Spleen (tissue), 11 donors: ENCODE data around the gene MSH3. TPM values are rescaled to one million over a fixed set of nuclear protein-coding genes. Genes with fewer than 3 reads are reported as not detected.

Source experiments
- DNase-seq: peaks from one replicate; pipeline ENCODE4 v3.0.0-alpha.2; 2020
- H3K27ac ChIP-seq, 8 donors: fragments of 200-600 bp; sonication (generic) in 7 of 8; 1 replicate in 4 of 8; 2 replicates in 4 of 8; pipeline versions ENCODE4 v1.5.0 to v1.8.0; 2016 to 2021; ENCODE audit warnings: inconsistent platforms in 4 of 8, mild to moderate bottlenecking in 4 of 8, moderate library complexity in 1 of 8
- H3K27me3 ChIP-seq, 7 donors: fragments of 200-600 bp; sonication (generic) in 6 of 7; replicated peaks in 1 of 7; 1 replicate in 4 of 7; 2 replicates in 3 of 7; pipeline versions ENCODE4 v1.5.0 to v1.8.0; 2016 to 2021; ENCODE audit warnings: inconsistent platforms in 3 of 7, mild to moderate bottlenecking in 1 of 7
- H3K36me3 ChIP-seq, 6 donors: fragments of 200-600 bp; sonication (generic) in 5 of 6; 1 replicate in 4 of 6; 2 replicates in 2 of 6; pipeline versions ENCODE4 v1.5.0 to v1.8.0; 2016 to 2021; ENCODE audit warnings: inconsistent platforms in 2 of 6
- H3K4me1 ChIP-seq, 6 donors: fragments of 200-600 bp; sonication (generic) in 5 of 6; 1 replicate in 3 of 6; 2 replicates in 3 of 6; pipeline versions ENCODE4 v1.5.0 to v1.8.0; 2016 to 2021; ENCODE audit warnings: inconsistent platforms in 3 of 6
- H3K4me3 ChIP-seq, 8 donors: fragments of 200-600 bp; sonication (generic) in 7 of 8; 1 replicate in 4 of 8; 2 replicates in 4 of 8; pipeline versions ENCODE4 v1.5.0 to v1.8.0; 2016 to 2021; ENCODE audit warnings: inconsistent platforms in 4 of 8, mild to moderate bottlenecking in 4 of 8, moderate library complexity in 2 of 8
- H3K9me3 ChIP-seq, 8 donors: fragments of 200-600 bp; sonication (generic) in 7 of 8; 1 replicate in 4 of 8; 2 replicates in 4 of 8; pipeline versions ENCODE4 v1.5.0 to v1.8.0; 2016 to 2021; ENCODE audit warnings: inconsistent platforms in 4 of 8
- POLR2A ChIP-seq, 3 donors: fragments of 450-650 bp; IDR thresholded peaks; one replicate each; pipeline ENCODE4 v1.5.1; 2017; ENCODE audit warnings: antibody characterized with exemption in 3 of 3, mild to moderate bottlenecking in 1 of 3
- POLR2AphosphoS5 ChIP-seq, 3 donors: sonication (generic); formaldehyde crosslinking; IDR thresholded peaks; one replicate each; pipeline ENCODE4 v1.5.1; 2017; ENCODE audit warnings: antibody characterized with exemption in 3 of 3
- WGBS, 5 donors: extraction: QIAGEN DNeasy Blood & Tissue Kit in 3 of 5; methylation state at CpG; one replicate each; pipeline versions ENCODE4 v1.1.5 to v1.1.7; 2013 to 2018; 5-methylcytosine and 5-hydroxymethylcytosine counted together
- intact Hi-C: fragments of 100-400 bp; cut with DNase I; formaldehyde crosslinking; loops from one replicate; pipeline ENCODE4 v1.15.0; 2023; ENCODE audit warnings: low total_unique reads
- polyA plus RNA-seq, 3 donors: library from polyadenylated mRNA; stranded (reverse); fragments of 200-250 nt; gene quantifications; one replicate each; pipeline ENCODE4 v1.2.1, GENCODE V29; 2013
- total RNA-seq, 7 donors: library from RNA; depleted of rRNA in 3 of 7; stranded (reverse); fragments of >200 nt in 3 of 7; fragmentation: NEBNext Ultra II Directional in 4 of 7; extraction: Animal tissue kit (Norgen Biotek cat#: 25700) in 4 of 7; gene quantifications; one replicate each; pipeline versions ENCODE4 v1.1.0 to v1.2.1, GENCODE V29; 2016 to 2021
- TF ChIP-seq, protein P1 (sequence below), 11 experiments: fragments of 200-600 bp in 7 of 11; fragments of 450-650 bp in 4 of 11; sonication (generic) in 4 of 11; IDR thresholded peaks in 8 of 11; conservative IDR thresholded peaks in 3 of 11; 1 replicate in 7 of 11; 2 replicates in 4 of 11; pipeline versions ENCODE4 v1.4.0 to v1.8.0; 2016 to 2021; ENCODE audit warnings: antibody characterized with exemption in 11 of 11, inconsistent platforms in 4 of 11, mild to moderate bottlenecking in 1 of 11
- donor health status: healthy with polysubstance abuse.
- donor health status: DM: no; HTN: no; CAD: no; lungs with moderate emphysema.
- donor health status: DM: no; HTN: no; CAD: no.
- donor health status: Bipolar disorder and iron deficiency.
- donor health status: healthy.
- donor health status: DM: no; HTN: no; CAD: no.
- donor health status: DM: yes; HTN: yes; CAD: no.

Gene MSH3
- total and polyA plus RNA-seq, 10 donors: 2.3 to 17.0 (median 14.6) TPM

DNA sequence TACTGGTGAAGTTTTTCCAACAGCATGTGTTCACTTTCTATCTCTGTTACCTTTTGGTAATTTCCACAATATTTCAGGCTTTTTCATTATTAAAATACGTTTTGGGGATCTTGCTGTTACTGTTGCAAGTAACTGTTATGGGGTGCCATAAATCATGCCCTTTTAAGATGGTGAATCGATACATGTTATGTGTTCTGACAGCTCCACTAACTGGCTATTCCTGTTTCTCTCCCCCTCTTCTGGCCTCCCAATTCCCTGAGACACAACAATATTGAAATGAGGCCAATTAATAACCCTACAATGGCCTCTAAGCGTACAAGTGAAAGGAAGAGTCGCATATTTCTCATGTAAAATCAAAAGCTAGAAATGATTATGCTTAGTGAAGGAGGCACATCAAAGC lies 13.1 kb upstream of the MSH3 start:
- no peak for DNase-seq
- no peak overlapping the region for H3K4me3 ChIP-seq
- no peaks in the 10 kb centered on the region for H3K27me3 ChIP-seq
- H3K27ac ChIP-seq: no peak overlapping the region
- WGBS, 5 donors: 78 to 94% (median 85%) methylated on average over 4 of the region's 4 CpGs
- H3K9me3 ChIP-seq: no peaks in the 10 kb centered on the region
- intact Hi-C loops: no loop called here
- peaks cover 0 to 100% (median 56%) of the 10 kb centered on the region in 6 donors for H3K36me3 ChIP-seq
- H3K4me1 ChIP-seq: no peaks in the 10 kb centered on the region
- TF ChIP-seq, protein P1, sequence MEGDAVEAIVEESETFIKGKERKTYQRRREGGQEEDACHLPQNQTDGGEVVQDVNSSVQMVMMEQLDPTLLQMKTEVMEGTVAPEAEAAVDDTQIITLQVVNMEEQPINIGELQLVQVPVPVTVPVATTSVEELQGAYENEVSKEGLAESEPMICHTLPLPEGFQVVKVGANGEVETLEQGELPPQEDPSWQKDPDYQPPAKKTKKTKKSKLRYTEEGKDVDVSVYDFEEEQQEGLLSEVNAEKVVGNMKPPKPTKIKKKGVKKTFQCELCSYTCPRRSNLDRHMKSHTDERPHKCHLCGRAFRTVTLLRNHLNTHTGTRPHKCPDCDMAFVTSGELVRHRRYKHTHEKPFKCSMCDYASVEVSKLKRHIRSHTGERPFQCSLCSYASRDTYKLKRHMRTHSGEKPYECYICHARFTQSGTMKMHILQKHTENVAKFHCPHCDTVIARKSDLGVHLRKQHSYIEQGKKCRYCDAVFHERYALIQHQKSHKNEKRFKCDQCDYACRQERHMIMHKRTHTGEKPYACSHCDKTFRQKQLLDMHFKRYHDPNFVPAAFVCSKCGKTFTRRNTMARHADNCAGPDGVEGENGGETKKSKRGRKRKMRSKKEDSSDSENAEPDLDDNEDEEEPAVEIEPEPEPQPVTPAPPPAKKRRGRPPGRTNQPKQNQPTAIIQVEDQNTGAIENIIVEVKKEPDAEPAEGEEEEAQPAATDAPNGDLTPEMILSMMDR (IDR thresholded peaks at IDR 0.05 in 8 of 11, conservative IDR thresholded peaks at IDR 0.05 in 3 of 11): no peak
- TF ChIP-seq POLR2AphosphoS5 (IDR thresholded peaks at IDR 0.05) (no peak), POLR2A (IDR thresholded peaks at IDR 0.05) (no peak)

DNA sequence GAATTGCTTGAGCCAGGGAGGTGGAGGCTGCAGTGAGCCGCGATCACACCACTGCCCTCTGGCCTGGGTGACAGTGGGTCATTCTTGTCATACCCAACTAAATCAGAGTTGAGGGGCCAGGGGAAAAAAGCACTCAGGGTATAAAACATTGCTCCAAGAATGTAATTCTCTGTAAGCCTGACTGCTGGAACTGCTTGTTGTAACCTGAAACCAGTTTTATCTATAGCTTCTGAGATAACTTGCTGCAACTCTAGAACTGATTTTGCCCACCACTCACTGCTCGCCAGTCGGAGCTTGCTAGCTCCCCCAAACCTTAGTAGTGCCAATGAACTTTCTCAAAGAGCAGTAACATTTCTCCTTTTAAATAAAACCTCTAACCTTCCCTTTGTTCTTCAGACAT lies 9.6 kb upstream of the MSH3 start:
- no peaks in the 10 kb centered on the region for H3K4me1 ChIP-seq
- H3K27me3 ChIP-seq: no peaks in the 10 kb centered on the region
- no peak overlapping the region for H3K27ac ChIP-seq
- peaks cover 0 to 94% (median 52%) of the 10 kb centered on the region in 6 donors for H3K36me3 ChIP-seq
- TF ChIP-seq, protein P1 (IDR thresholded peaks at IDR 0.05 in 8 of 11, conservative IDR thresholded peaks at IDR 0.05 in 3 of 11): no peak
- TF ChIP-seq POLR2A (IDR thresholded peaks at IDR 0.05) (no peak), POLR2AphosphoS5 (IDR thresholded peaks at IDR 0.05) (no peak)
- DNase-seq: no peak
- intact Hi-C loops: no loop called here
- WGBS, 5 donors: 91 to 96% (median 93%) methylated on average over 4 of the region's 4 CpGs
- H3K9me3 ChIP-seq: no peaks in the 10 kb centered on the region
- H3K4me3 ChIP-seq: no peak overlapping the region

DNA sequence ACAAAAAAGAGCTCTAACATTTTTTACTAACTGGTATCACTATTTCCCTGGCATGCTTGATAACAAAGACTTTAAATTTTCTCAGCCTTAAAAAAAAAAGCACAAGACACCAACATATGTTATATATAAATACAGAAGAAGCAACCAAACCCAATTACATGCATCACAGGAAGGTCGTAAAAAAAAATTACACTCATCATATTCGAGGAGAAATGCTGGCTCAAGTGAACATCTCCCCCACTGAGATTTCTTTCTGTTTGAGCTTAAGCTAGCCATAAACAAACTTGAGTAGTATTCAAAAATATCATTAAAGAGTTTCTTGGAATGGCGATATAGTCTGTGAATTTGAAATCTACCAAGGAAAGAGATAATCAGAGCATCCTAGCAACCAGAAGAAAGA lies 7.5 kb upstream of the MSH3 start:
- Histone ChIP-seq H3K27me3 (no peaks in the 10 kb centered on the region), H3K9me3 (no peaks in the 10 kb centered on the region), H3K4me1 (no peaks in the 10 kb centered on the region), H3K27ac (no peak overlapping the region), H3K4me3 (no peak overlapping the region), H3K36me3 (peaks cover 0 to 74% (median 35%) of the 10 kb centered on the region in 6 donors)
- no peak for DNase-seq
- 88 to 94% (median 92%) methylated on average over 3 of the region's 3 CpGs for WGBS, 5 donors
- intact Hi-C loops: no loop called here
- TF ChIP-seq POLR2A (IDR thresholded peaks at IDR 0.05) (no peak), POLR2AphosphoS5 (IDR thresholded peaks at IDR 0.05) (no peak)
- TF ChIP-seq, protein P1 (IDR thresholded peaks at IDR 0.05 in 8 of 11, conservative IDR thresholded peaks at IDR 0.05 in 3 of 11): no peak

DNA sequence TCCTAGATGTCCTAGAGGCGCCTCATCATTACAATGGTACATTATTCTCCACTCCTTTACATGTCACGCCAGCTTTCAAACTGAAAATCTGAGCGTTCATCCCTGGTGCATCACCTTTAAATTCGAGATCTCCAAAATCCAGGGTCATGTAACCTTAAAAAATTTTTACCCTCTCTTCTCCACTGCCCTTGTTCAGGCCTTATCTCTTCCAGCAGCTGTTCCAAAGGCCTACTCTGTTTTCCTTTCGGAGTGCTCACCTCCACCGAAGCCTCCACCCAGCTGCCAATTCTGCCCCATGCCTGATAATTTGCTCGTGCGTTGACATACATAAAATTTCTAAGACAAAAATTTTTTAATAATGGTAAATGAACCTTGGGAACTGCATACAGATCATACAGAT lies 950 bp upstream of the MSH3 start:
- intact Hi-C loops: no loop called here
- Histone ChIP-seq H3K4me1 (peaks cover 15 to 34% (median 29%) of the 10 kb centered on the region in 6 donors), H3K27me3 (no peaks in the 10 kb centered on the region), H3K9me3 (no peaks in the 10 kb centered on the region), H3K27ac (peak overlapping the region in 3 of 8 donors; percentile 91 to 99 (median 98)), H3K36me3 (peaks cover 0 to 31% (median 16%) of the 10 kb centered on the region in 6 donors), H3K4me3 (peak overlapping the region in 7 of 8 donors; percentile 59 to 98 (median 89))
- TF ChIP-seq POLR2AphosphoS5 (IDR thresholded peaks at IDR 0.05) (no peak), POLR2A (IDR thresholded peaks at IDR 0.05) (no peak)
- TF ChIP-seq, protein P1 (IDR thresholded peaks at IDR 0.05 in 8 of 11, conservative IDR thresholded peaks at IDR 0.05 in 3 of 11): no peak
- no peak for DNase-seq
- WGBS, 5 donors: 38 to 58% (median 50%) methylated on average over 8 of the region's 8 CpGs
